Body of pancreas (tissue), 4 donors: ENCODE results near the gene MRPL46.

ENCODE experiments used
- CTCF ChIP-seq, 7 experiments: fragments of 450-650 bp in 4 of 7; fragments of 200-600 bp in 3 of 7; sonication (generic) in 3 of 7; IDR thresholded peaks; one replicate each; pipeline ENCODE4 v1.5.1; 2016 to 2019; ENCODE audit warnings: antibody characterized with exemption in 7 of 7
- POLR2A ChIP-seq, 3 donors: fragments of 450-650 bp; IDR thresholded peaks; one replicate each; pipeline ENCODE4 v1.6.1; 2016; ENCODE audit warnings: antibody characterized with exemption in 3 of 3, mild to moderate bottlenecking in 2 of 3

GRCh38 chr15:88467935-88468528 lies 844 bp upstream of the MRPL46 start:
- TF ChIP-seq POLR2A (IDR thresholded peaks at IDR 0.05), result no peak
- no peak for TF ChIP-seq CTCF (IDR thresholded peaks at IDR 0.05)
